CD8-positive, alpha-beta memory T cell (primary cell): ENCODE results near the gene ZNF804B. TPM values are rescaled to one million over a fixed set of nuclear protein-coding genes. Genes with fewer than 3 reads are reported as not detected.

ENCODE experiments used
- CTCF ChIA-PET: fragments of 350-600 bp; sonication (Branson Sonifier 250); formaldehyde crosslinking; loops from one replicate; lab custom pipeline; 2021; ENCODE audit warnings: antibody characterized with exemption; lab: Charles Lee
- POLR2A ChIA-PET: fragments of 350-600 bp; sonication (Branson Sonifier 250); formaldehyde crosslinking; loops from one replicate; lab custom pipeline; 2021; ENCODE audit warnings: antibody characterized with exemption; lab: Charles Lee
- DNase-seq, 5 donors: peaks; one replicate each; pipeline versions ENCODE4 v3.0.0 to v3.0.0-alpha.2; 2020 to 2022; ENCODE audit warnings: mixed read lengths in 1 of 5
- H3K27ac ChIP-seq: one replicate; pipeline ENCODE4 v1.7.0; 2013; ENCODE audit warnings: low read depth, mild to moderate bottlenecking, low read length, moderate library complexity
- H3K27me3 ChIP-seq: 2 replicates; pipeline ENCODE4 v1.7.0; 2013; ENCODE audit warnings: low read length, mild to moderate bottlenecking; ENCODE audit not compliant: insufficient read depth, poor library complexity, severe bottlenecking
- H3K36me3 ChIP-seq: 2 replicates; pipeline ENCODE4 v1.7.0; 2013; ENCODE audit warnings: mild to moderate bottlenecking, low read length, moderate library complexity; ENCODE audit not compliant: insufficient read depth
- H3K4me1 ChIP-seq: 2 replicates; pipeline ENCODE4 v1.7.0; 2013; ENCODE audit warnings: mild to moderate bottlenecking, low read length, moderate library complexity; ENCODE audit not compliant: insufficient read depth
- H3K4me3 ChIP-seq: 2 replicates; pipeline ENCODE4 v1.7.0; 2013; ENCODE audit warnings: mild to moderate bottlenecking, low read length
- H3K9me3 ChIP-seq: 2 replicates; pipeline ENCODE4 v1.7.0; 2013; ENCODE audit warnings: mild to moderate bottlenecking, low read length
- H3K27ac Mint-ChIP-seq, 8 donors: one replicate each; pipeline ENCODE4 v1.8.0; 2020 to 2021; ENCODE audit warnings: mixed read lengths in 8 of 8, mild to moderate bottlenecking in 6 of 8, inconsistent platforms in 3 of 8, moderate library complexity in 3 of 8
- H3K27me3 Mint-ChIP-seq, 2 donors: one replicate each; pipeline ENCODE4 v1.8.0; 2020 to 2021; ENCODE audit warnings: mixed read lengths in 2 of 2, mild to moderate bottlenecking in 1 of 2, moderate library complexity in 1 of 2
- H3K36me3 Mint-ChIP-seq, 3 donors: one replicate each; pipeline ENCODE4 v1.8.0; 2020 to 2021; ENCODE audit warnings: mixed read lengths in 3 of 3, inconsistent platforms in 1 of 3, mild to moderate bottlenecking in 1 of 3
- H3K4me1 Mint-ChIP-seq, 3 donors: one replicate each; pipeline ENCODE4 v1.8.0; 2020 to 2021; ENCODE audit warnings: mixed read lengths in 3 of 3, inconsistent platforms in 1 of 3, mild to moderate bottlenecking in 1 of 3
- H3K4me3 Mint-ChIP-seq, 7 donors: one replicate each; pipeline ENCODE4 v1.8.0; 2020 to 2021; ENCODE audit warnings: mixed read lengths in 7 of 7, mild to moderate bottlenecking in 6 of 7, moderate library complexity in 4 of 7, inconsistent platforms in 2 of 7
- H3K9me3 Mint-ChIP-seq, 5 donors: one replicate each; pipeline ENCODE4 v1.8.0; 2020 to 2022; ENCODE audit warnings: mixed read lengths in 5 of 5, mild to moderate bottlenecking in 3 of 5, moderate library complexity in 2 of 5, inconsistent platforms in 1 of 5
- polyA plus RNA-seq: library from polyadenylated mRNA; unstranded; fragments of 300-500 nt; fragmentation: Illumina TruSeq; gene quantifications from one replicate; pipeline ENCODE4 v1.2.3, GENCODE V29; 2021
- total RNA-seq, 2 experiments: library from RNA; stranded (reverse); gene quantifications; one replicate each; pipeline ENCODE4 v1.2.3, GENCODE V29; 2021

The ZNF804B gene
- total and polyA plus RNA-seq, 3 experiments from 2014 or later, result not detected

- DNase-seq, result no peak
- H3K27ac ChIP-seq, result no peak overlapping the region
- H3K9me3 ChIP-seq, result no peaks in the 10 kb centered on the region
- Mint-ChIP-seq H3K27me3 (no peaks in the 10 kb centered on the region), H3K36me3 (no peaks in the 10 kb centered on the region), H3K27ac (no peak overlapping the region), H3K9me3 (peaks cover 0 to 7% (median 0%) of the 10 kb centered on the region in 5 donors), H3K4me1 (no peaks in the 10 kb centered on the region), H3K4me3 (no peak overlapping the region)
- H3K4me3 ChIP-seq, result no peak overlapping the region
- H3K36me3 ChIP-seq, result no peaks in the 10 kb centered on the region
- H3K4me1 ChIP-seq, result no peaks in the 10 kb centered on the region
- no peaks in the 10 kb centered on the region for H3K27me3 ChIP-seq
- ChIA-PET POLR2A (no interaction called here), CTCF (no interaction called here)
Measured at GRCh38 chr7:88933285-88933684, 173.8 kb downstream of the ZNF804B start.

- Histone ChIP-seq H3K9me3 (no peaks in the 10 kb centered on the region), H3K4me1 (no peaks in the 10 kb centered on the region), H3K27ac (no peak overlapping the region), H3K36me3 (no peaks in the 10 kb centered on the region), H3K27me3 (no peaks in the 10 kb centered on the region), H3K4me3 (no peak overlapping the region)
- Mint-ChIP-seq H3K27me3 (no peaks in the 10 kb centered on the region), H3K27ac (no peak overlapping the region), H3K36me3 (no peaks in the 10 kb centered on the region), H3K4me1 (no peaks in the 10 kb centered on the region), H3K9me3 (peaks cover 2 to 18% (median 11%) of the 10 kb centered on the region in 5 donors), H3K4me3 (no peak overlapping the region)
- ChIA-PET POLR2A (no interaction called here), CTCF (no interaction called here)
- no peak for DNase-seq
Measured at GRCh38 chr7:88942815-88943501, 183.5 kb downstream of the ZNF804B start.

- Histone ChIP-seq H3K4me1 (no peaks in the 10 kb centered on the region), H3K9me3 (no peaks in the 10 kb centered on the region), H3K27me3 (no peaks in the 10 kb centered on the region), H3K4me3 (no peak overlapping the region), H3K36me3 (no peaks in the 10 kb centered on the region), H3K27ac (no peak overlapping the region)
- peaks cover 0 to 12% (median 1%) of the 10 kb centered on the region in 5 donors for H3K9me3 Mint-ChIP-seq
- ChIA-PET POLR2A (no interaction called here), CTCF (no interaction called here)
- H3K4me3 Mint-ChIP-seq, result no peak overlapping the region
- no peaks in the 10 kb centered on the region for H3K4me1 Mint-ChIP-seq
- DNase-seq, result no peak
- H3K36me3 Mint-ChIP-seq, result no peaks in the 10 kb centered on the region
- no peak overlapping the region for H3K27ac Mint-ChIP-seq
- no peaks in the 10 kb centered on the region for H3K27me3 Mint-ChIP-seq
Measured at GRCh38 chr7:88951826-88952225, 192.3 kb downstream of the ZNF804B start.

- H3K4me3 Mint-ChIP-seq, result no peak overlapping the region
- DNase-seq, result no peak
- H3K27ac Mint-ChIP-seq, result no peak overlapping the region
- H3K9me3 ChIP-seq, result no peaks in the 10 kb centered on the region
- no peak overlapping the region for H3K27ac ChIP-seq
- H3K4me1 Mint-ChIP-seq, result no peaks in the 10 kb centered on the region
- ChIA-PET POLR2A (no interaction called here), CTCF (no interaction called here)
- H3K4me1 ChIP-seq, result no peaks in the 10 kb centered on the region
- H3K9me3 Mint-ChIP-seq, result peaks cover 0 to 5% (median 2%) of the 10 kb centered on the region in 5 donors
- no peaks in the 10 kb centered on the region for H3K27me3 ChIP-seq
- no peaks in the 10 kb centered on the region for H3K36me3 ChIP-seq
- H3K36me3 Mint-ChIP-seq, result no peaks in the 10 kb centered on the region
- H3K4me3 ChIP-seq, result no peak overlapping the region
- H3K27me3 Mint-ChIP-seq, result no peaks in the 10 kb centered on the region
Measured at GRCh38 chr7:88964418-88964817, 204.9 kb downstream of the ZNF804B start.

GRCh38 chr7:88965371-88965770, 205.9 kb downstream of the ZNF804B start:
- no peaks in the 10 kb centered on the region for H3K4me1 Mint-ChIP-seq
- H3K9me3 Mint-ChIP-seq, result peaks cover 0 to 5% (median 3%) of the 10 kb centered on the region in 5 donors
- Histone ChIP-seq H3K27me3 (no peaks in the 10 kb centered on the region), H3K27ac (no peak overlapping the region), H3K4me3 (no peak overlapping the region), H3K36me3 (no peaks in the 10 kb centered on the region), H3K9me3 (no peaks in the 10 kb centered on the region), H3K4me1 (no peaks in the 10 kb centered on the region)
- H3K27ac Mint-ChIP-seq, result peak overlapping the region in 1 of 8 donors; percentile 41
- no peak for DNase-seq
- POLR2A ChIA-PET, result no interaction called here
- no peaks in the 10 kb centered on the region for H3K27me3 Mint-ChIP-seq
- CTCF ChIA-PET, result no interaction called here
- H3K4me3 Mint-ChIP-seq, result no peak overlapping the region
- H3K36me3 Mint-ChIP-seq, result peaks cover 0 to 1% (median 0%) of the 10 kb centered on the region in 3 donors

- Histone ChIP-seq H3K9me3 (no peaks in the 10 kb centered on the region), H3K36me3 (no peaks in the 10 kb centered on the region), H3K4me1 (no peaks in the 10 kb centered on the region), H3K4me3 (no peak overlapping the region), H3K27ac (no peak overlapping the region), H3K27me3 (no peaks in the 10 kb centered on the region)
- POLR2A ChIA-PET, result no interaction called here
- no peak for DNase-seq
- no peaks in the 10 kb centered on the region for H3K27me3 Mint-ChIP-seq
- CTCF ChIA-PET, result no interaction called here
- H3K4me3 Mint-ChIP-seq, result no peak overlapping the region
- no peak overlapping the region for H3K27ac Mint-ChIP-seq
- peaks cover 0 to 1% (median 0%) of the 10 kb centered on the region in 3 donors for H3K36me3 Mint-ChIP-seq
- peaks cover 0 to 4% (median 0%) of the 10 kb centered on the region in 5 donors for H3K9me3 Mint-ChIP-seq
- H3K4me1 Mint-ChIP-seq, result no peaks in the 10 kb centered on the region
Measured at GRCh38 chr7:88967432-88967831, 207.9 kb downstream of the ZNF804B start.

- Mint-ChIP-seq H3K27me3 (no peaks in the 10 kb centered on the region), H3K27ac (no peak overlapping the region), H3K9me3 (peaks cover 0 to 4% (median 2%) of the 10 kb centered on the region in 5 donors), H3K4me3 (no peak overlapping the region), H3K36me3 (peaks cover 0 to 1% (median 0%) of the 10 kb centered on the region in 3 donors), H3K4me1 (no peaks in the 10 kb centered on the region)
- ChIA-PET CTCF (no interaction called here), POLR2A (no interaction called here)
- Histone ChIP-seq H3K9me3 (no peaks in the 10 kb centered on the region), H3K4me3 (no peak overlapping the region), H3K36me3 (no peaks in the 10 kb centered on the region), H3K27me3 (no peaks in the 10 kb centered on the region), H3K4me1 (no peaks in the 10 kb centered on the region), H3K27ac (no peak overlapping the region)
- DNase-seq, result no peak
Measured at GRCh38 chr7:88969167-88969566, 209.7 kb downstream of the ZNF804B start.

GRCh38 chr7:88985295-88985694, 225.8 kb downstream of the ZNF804B start:
- H3K27me3 Mint-ChIP-seq, result no peaks in the 10 kb centered on the region
- H3K36me3 ChIP-seq, result no peaks in the 10 kb centered on the region
- H3K4me1 Mint-ChIP-seq, result no peaks in the 10 kb centered on the region
- H3K27ac ChIP-seq, result no peak overlapping the region
- peaks cover 0 to 4% (median 0%) of the 10 kb centered on the region in 5 donors for H3K9me3 Mint-ChIP-seq
- H3K4me3 Mint-ChIP-seq, result no peak overlapping the region
- DNase-seq, result no peak
- H3K36me3 Mint-ChIP-seq, result no peaks in the 10 kb centered on the region
- CTCF ChIA-PET, result no interaction called here
- H3K27ac Mint-ChIP-seq, result no peak overlapping the region
- H3K4me1 ChIP-seq, result no peaks in the 10 kb centered on the region
- no peaks in the 10 kb centered on the region for H3K9me3 ChIP-seq
- POLR2A ChIA-PET, result no interaction called here
- no peak overlapping the region for H3K4me3 ChIP-seq
- H3K27me3 ChIP-seq, result no peaks in the 10 kb centered on the region
